DOHH2 (cell line): ENCODE data around the gene FAM168B.

Experiments used
- H3F3A ChIP-seq: fragments of 200-600 bp; sonication (generic), shearing (Covaris generic); 2 replicates; pipeline ENCODE4 v1.6.0; 2016; ENCODE audit warnings: antibody characterized with exemption, mild to moderate bottlenecking; ENCODE audit not compliant: control insufficient read depth, insufficient read depth
- H3K27ac ChIP-seq: fragments of 200-600 bp; sonication (generic); 2 replicates; pipeline ENCODE4 v1.5.1; 2014; ENCODE audit warnings: low read depth, mild to moderate bottlenecking, low read length, moderate library complexity
- H3K27me3 ChIP-seq: fragments of 200-600 bp; sonication (generic); 2 replicates; pipeline ENCODE4 v1.6.1; 2014; ENCODE audit warnings: mild to moderate bottlenecking, low read length, mixed read lengths; ENCODE audit not compliant: control insufficient read depth
- H3K36me3 ChIP-seq: fragments of 200-600 bp; sonication (generic); 2 replicates; pipeline ENCODE4 v1.6.1; 2014; ENCODE audit warnings: mild to moderate bottlenecking, low read length, moderate library complexity, mixed read lengths; ENCODE audit not compliant: control insufficient read depth
- H3K4me1 ChIP-seq: fragments of 200-600 bp; sonication (generic); 2 replicates; pipeline ENCODE4 v1.6.1; 2014; ENCODE audit warnings: mild to moderate bottlenecking, low read length, mixed read lengths; ENCODE audit not compliant: control insufficient read depth
- H3K4me2 ChIP-seq: fragments of 200-600 bp; sonication (generic); 2 replicates; pipeline ENCODE4 v1.6.0; 2014; ENCODE audit warnings: mild to moderate bottlenecking, low read length, moderate library complexity
- H3K4me3 ChIP-seq: fragments of 200-600 bp; sonication (generic); 2 replicates; pipeline ENCODE4 v1.5.1; 2014; ENCODE audit warnings: mild to moderate bottlenecking, low read length, mixed read lengths
- H3K79me2 ChIP-seq: fragments of 200-600 bp; sonication (generic); 2 replicates; pipeline ENCODE4 v1.6.1; 2014; ENCODE audit warnings: mild to moderate bottlenecking, low read length, mixed read lengths; ENCODE audit not compliant: control insufficient read depth
- H3K9me2 ChIP-seq: fragments of 200-600 bp; sonication (generic); replicated peaks from 2 replicates; pipeline ENCODE4 v1.6.1; 2014; ENCODE audit warnings: mild to moderate bottlenecking, low read length, mixed read lengths; ENCODE audit not compliant: control insufficient read depth
- H3K9me3 ChIP-seq: fragments of 200-600 bp; sonication (generic); 2 replicates; pipeline ENCODE4 v1.6.1; 2014; ENCODE audit warnings: antibody characterized with exemption, low read length, mixed read lengths; ENCODE audit not compliant: control insufficient read depth, insufficient read depth
- H4K20me1 ChIP-seq: fragments of 200-600 bp; sonication (generic); 2 replicates; pipeline ENCODE4 v1.6.0; 2014; ENCODE audit warnings: low read depth, mild to moderate bottlenecking, antibody characterized with exemption, low read length, moderate library complexity; ENCODE audit not compliant: control insufficient read depth, insufficient read depth
- CTCF ChIP-seq: fragments of 200-600 bp; sonication (generic); IDR thresholded peaks from one replicate; pipeline ENCODE4 v1.5.1; 2014; ENCODE audit warnings: antibody characterized with exemption, mild to moderate bottlenecking, low read depth, low read length; ENCODE audit not compliant: poor library complexity, severe bottlenecking
- EZH2phosphoT487 ChIP-seq: fragments of 200-600 bp; sonication (generic); IDR thresholded peaks from 2 replicates; pipeline ENCODE4 v1.6.1; 2017; ENCODE audit warnings: borderline replicate concordance, mild to moderate bottlenecking, antibody characterized with exemption, low read length, moderate library complexity, mixed read lengths

The FAM168B gene

GRCh38 chr2:131014141-131014540, 79.1 kb downstream of the FAM168B start:
- Histone ChIP-seq H3K27ac (no peak overlapping the region), H3K36me3 (no peaks in the 10 kb centered on the region), H3K4me1 (no peaks in the 10 kb centered on the region), H3F3A (no peaks in the 10 kb centered on the region), H3K9me2 (no peaks in the 10 kb centered on the region), H3K79me2 (no peaks in the 10 kb centered on the region), H3K27me3 (peaks cover 27% of the 10 kb centered on the region), H3K9me3 (no peaks in the 10 kb centered on the region), H3K4me2 (no peak overlapping the region), H4K20me1 (no peaks in the 10 kb centered on the region), H3K4me3 (no peak overlapping the region)
- TF ChIP-seq EZH2phosphoT487, result no peak
- TF ChIP-seq CTCF, result no peak

GRCh38 chr2:131011486-131011885, 81.8 kb downstream of the FAM168B start:
- no peak overlapping the region for H3K4me3 ChIP-seq
- TF ChIP-seq CTCF (no peak), EZH2phosphoT487 (no peak)
- no peaks in the 10 kb centered on the region for H3K36me3 ChIP-seq
- no peaks in the 10 kb centered on the region for H3F3A ChIP-seq
- peaks cover 19% of the 10 kb centered on the region for H3K27me3 ChIP-seq
- no peaks in the 10 kb centered on the region for H3K9me2 ChIP-seq
- H3K27ac ChIP-seq, result no peak overlapping the region
- H3K4me1 ChIP-seq, result no peaks in the 10 kb centered on the region
- H3K79me2 ChIP-seq, result no peaks in the 10 kb centered on the region
- no peak overlapping the region for H3K4me2 ChIP-seq
- no peaks in the 10 kb centered on the region for H4K20me1 ChIP-seq
- no peaks in the 10 kb centered on the region for H3K9me3 ChIP-seq

GRCh38 chr2:131010566-131010965, 82.7 kb downstream of the FAM168B start:
- H3K79me2 ChIP-seq, result no peaks in the 10 kb centered on the region
- no peaks in the 10 kb centered on the region for H3F3A ChIP-seq
- TF ChIP-seq EZH2phosphoT487 (no peak), CTCF (no peak)
- no peaks in the 10 kb centered on the region for H3K9me2 ChIP-seq
- H4K20me1 ChIP-seq, result no peaks in the 10 kb centered on the region
- no peaks in the 10 kb centered on the region for H3K9me3 ChIP-seq
- no peak overlapping the region for H3K4me3 ChIP-seq
- H3K4me2 ChIP-seq, result no peak overlapping the region
- H3K36me3 ChIP-seq, result no peaks in the 10 kb centered on the region
- H3K27me3 ChIP-seq, result peaks cover 19% of the 10 kb centered on the region
- no peaks in the 10 kb centered on the region for H3K4me1 ChIP-seq
- H3K27ac ChIP-seq, result no peak overlapping the region
